Upper lobe of left lung (tissue), 4 donors: ENCODE measurements around the gene GALNT7.

Source experiments
- CTCF ChIP-seq, 6 experiments: fragments of 450-650 bp in 4 of 6; fragments of 200-600 bp in 2 of 6; sonication (generic) in 2 of 6; IDR thresholded peaks; one replicate each; pipeline ENCODE4 v1.5.1; 2016 to 2019; ENCODE audit warnings: antibody characterized with exemption in 6 of 6
- POLR2AphosphoS5 ChIP-seq, 2 donors: sonication (generic); formaldehyde crosslinking; IDR thresholded peaks; one replicate each; pipeline ENCODE4 v1.5.1; 2017; ENCODE audit warnings: antibody characterized with exemption in 2 of 2

- TF ChIP-seq CTCF (IDR thresholded peaks at IDR 0.05) (no peak), POLR2AphosphoS5 (IDR thresholded peaks at IDR 0.05) (no peak)
These were observed 22.2 kb upstream of the GALNT7 start for GRCh38 chr4:173146456-173146855.
